ELF-1 (cell line): ENCODE measurements around the gene NFIA.

Experiments used
- DNase-seq: peaks from one replicate; pipeline ENCODE4 v3.0.0-alpha.2; 2016; ENCODE audit warnings: low read depth, low spot score

Gene NFIA

GRCh38 chr1:61368876-61369275 is 286.5 kb downstream of the NFIA start:
- DNase-seq, result no peak

- no peak for DNase-seq
Measured at GRCh38 chr1:61370177-61370912, 288.0 kb downstream of the NFIA start.

GRCh38 chr1:61370913-61371279 is 288.5 kb downstream of the NFIA start:
- no peak for DNase-seq

GRCh38 chr1:61372944-61373343 is 290.6 kb downstream of the NFIA start:
- no peak for DNase-seq

GRCh38 chr1:61374156-61374555 is 291.8 kb downstream of the NFIA start:
- no peak for DNase-seq

- DNase-seq, result no peak
Measured at GRCh38 chr1:61375082-61375880, 292.9 kb downstream of the NFIA start.

- no peak for DNase-seq
Measured at GRCh38 chr1:61376151-61376550, 293.8 kb downstream of the NFIA start.

- no peak for DNase-seq
Measured at GRCh38 chr1:61377242-61377958, 295.0 kb downstream of the NFIA start.

- DNase-seq, result no peak
Measured at GRCh38 chr1:61378494-61379180, 296.3 kb downstream of the NFIA start.

GRCh38 chr1:61379693-61380092 is 297.3 kb downstream of the NFIA start:
- DNase-seq, result no peak

- DNase-seq, result no peak
Measured at GRCh38 chr1:61380561-61380960, 298.2 kb downstream of the NFIA start.

- no peak for DNase-seq
Measured at GRCh38 chr1:61386323-61386722, 304.0 kb downstream of the NFIA start.

- DNase-seq, result no peak
Measured at GRCh38 chr1:61386770-61387169, 304.4 kb downstream of the NFIA start.

- DNase-seq, result no peak
Measured at GRCh38 chr1:61387829-61388228, 305.5 kb downstream of the NFIA start.

- DNase-seq, result no peak
Measured at GRCh38 chr1:61388566-61388965, 306.2 kb downstream of the NFIA start.

- no peak for DNase-seq
Measured at GRCh38 chr1:61389194-61389925, 307.0 kb downstream of the NFIA start.

- no peak for DNase-seq
Measured at GRCh38 chr1:61389926-61390845, 307.8 kb downstream of the NFIA start.

GRCh38 chr1:61391730-61392129 is 309.4 kb downstream of the NFIA start:
- DNase-seq, result no peak

- peak; percentile 15 for DNase-seq
Measured at GRCh38 chr1:61392409-61393242, 310.3 kb downstream of the NFIA start.
